ENCODE results near the gene MATN4.

Gene MATN4

DNA sequence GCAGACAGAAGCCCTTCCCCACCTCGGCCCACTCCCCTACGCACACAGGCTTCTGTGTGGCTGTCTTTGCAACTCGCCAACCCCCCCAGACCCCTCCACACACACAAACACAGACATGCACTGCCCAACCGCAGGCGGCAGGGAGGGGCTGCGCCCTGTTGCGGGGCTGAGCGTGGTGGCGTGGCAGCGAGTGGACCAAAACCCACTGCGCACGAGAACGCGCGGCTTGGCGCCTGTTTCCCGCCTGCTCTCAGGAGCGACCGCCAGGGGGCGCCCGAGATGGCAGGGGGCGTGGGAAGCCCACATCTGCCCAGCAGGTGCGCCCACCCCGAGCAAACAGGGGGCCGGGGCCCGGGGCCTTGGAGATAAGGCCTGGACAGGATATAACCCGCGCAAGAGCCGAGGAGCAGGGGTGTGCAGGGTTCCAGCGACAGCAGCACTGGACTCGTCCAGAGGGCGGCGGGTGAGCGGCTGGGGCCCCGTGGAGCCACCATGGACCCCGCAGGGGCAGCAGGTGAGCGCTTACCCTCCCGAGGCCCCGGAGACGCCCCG, 1.6 kb downstream of the MATN4 start, which contains the start of gene RBPJL:
Gene RBPJL (plus strand): TSS at position 410 of the 552 bp plus-strand sequence. CDS start 83 bp downstream, at position 493.
- Histone ChIP-seq H3K79me2 (ENCODE audit: insufficient read depth, low read length) (no peaks in the 10 kb centered on the region), H3K9me3 (ENCODE audit: insufficient read depth, low read length, severe bottlenecking) (no peaks in the 10 kb centered on the region), H3K27ac (ENCODE audit: low read length) (no peak within 1 kb of the TSS), H3K9ac (ENCODE audit: low read depth, low read length) (no peak within 1 kb of the TSS), H3K4me3 (ENCODE audit: low read depth in 1 of 2, low read length in 2 of 2) (no peak within 1 kb of the TSS), H4K20me1 (ENCODE audit: insufficient read depth, low read length) (no peaks in the 10 kb centered on the region), H3K36me3 (ENCODE audit: insufficient read depth, low read length) (no peaks in the 10 kb centered on the region), H2AFZ (ENCODE audit: low read depth, low read length) (no peak within 1 kb of the TSS), H3K27me3 (ENCODE audit: insufficient read depth, low read length, poor library complexity) (no peaks in the 10 kb centered on the region), H3K4me2 (ENCODE audit: insufficient read depth, low read length) (no peak within 1 kb of the TSS), H3K4me1 (ENCODE audit: insufficient read depth, low read length) (no peaks in the 10 kb centered on the region)
- TF ChIP-seq EZH2 (IDR thresholded peaks at IDR 0.05; ENCODE audit: borderline replicate concordance, low read depth, low read length, severe bottlenecking), result no peak
- TF ChIP-seq, protein P1, sequence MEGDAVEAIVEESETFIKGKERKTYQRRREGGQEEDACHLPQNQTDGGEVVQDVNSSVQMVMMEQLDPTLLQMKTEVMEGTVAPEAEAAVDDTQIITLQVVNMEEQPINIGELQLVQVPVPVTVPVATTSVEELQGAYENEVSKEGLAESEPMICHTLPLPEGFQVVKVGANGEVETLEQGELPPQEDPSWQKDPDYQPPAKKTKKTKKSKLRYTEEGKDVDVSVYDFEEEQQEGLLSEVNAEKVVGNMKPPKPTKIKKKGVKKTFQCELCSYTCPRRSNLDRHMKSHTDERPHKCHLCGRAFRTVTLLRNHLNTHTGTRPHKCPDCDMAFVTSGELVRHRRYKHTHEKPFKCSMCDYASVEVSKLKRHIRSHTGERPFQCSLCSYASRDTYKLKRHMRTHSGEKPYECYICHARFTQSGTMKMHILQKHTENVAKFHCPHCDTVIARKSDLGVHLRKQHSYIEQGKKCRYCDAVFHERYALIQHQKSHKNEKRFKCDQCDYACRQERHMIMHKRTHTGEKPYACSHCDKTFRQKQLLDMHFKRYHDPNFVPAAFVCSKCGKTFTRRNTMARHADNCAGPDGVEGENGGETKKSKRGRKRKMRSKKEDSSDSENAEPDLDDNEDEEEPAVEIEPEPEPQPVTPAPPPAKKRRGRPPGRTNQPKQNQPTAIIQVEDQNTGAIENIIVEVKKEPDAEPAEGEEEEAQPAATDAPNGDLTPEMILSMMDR (IDR thresholded peaks at IDR 0.05; ENCODE audit: borderline replicate concordance, extremely low read depth, low read length, poor library complexity, severe bottlenecking), result peak; percentile 35
- no peak for ATAC-seq (ENCODE audit: insufficient read depth, low read depth)
- no peak for DNase-seq

DNA sequence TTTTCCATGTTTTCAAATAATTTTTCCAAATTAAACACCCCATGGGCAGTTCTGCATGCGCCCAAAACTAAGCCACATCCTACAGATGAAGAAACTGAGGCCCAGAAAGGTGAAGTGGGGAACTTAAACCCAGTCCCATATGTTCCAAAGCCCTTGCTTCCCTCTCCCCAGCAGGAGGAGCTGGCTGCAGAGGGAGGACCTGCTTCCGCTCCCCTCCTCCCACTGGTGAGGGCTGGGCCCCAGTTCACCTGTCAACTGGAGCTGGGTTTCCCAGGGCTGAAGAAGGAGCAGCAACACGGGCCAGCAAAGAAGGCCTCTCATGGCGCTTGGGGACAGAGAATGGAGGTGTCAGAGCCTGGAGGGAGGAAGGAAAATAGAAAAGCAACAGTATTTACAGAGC, 2.8 kb downstream of the MATN4 start:
- no peak overlapping the region for H3K4me3 ChIP-seq (ENCODE audit: low read depth in 1 of 2, low read length in 2 of 2)
- ATAC-seq (ENCODE audit: insufficient read depth, low read depth) (no peak), DNase-seq (no peak)
- no peaks in the 10 kb centered on the region for H3K79me2 ChIP-seq (ENCODE audit: insufficient read depth, low read length)
- H3K36me3 ChIP-seq (ENCODE audit: insufficient read depth, low read length), result no peaks in the 10 kb centered on the region
- H3K9me3 ChIP-seq (ENCODE audit: insufficient read depth, low read length, severe bottlenecking), result no peaks in the 10 kb centered on the region
- H3K4me2 ChIP-seq (ENCODE audit: insufficient read depth, low read length), result no peak overlapping the region
- no peaks in the 10 kb centered on the region for H4K20me1 ChIP-seq (ENCODE audit: insufficient read depth, low read length)
- no peak for TF ChIP-seq EZH2 (IDR thresholded peaks at IDR 0.05; ENCODE audit: borderline replicate concordance, low read depth, low read length, severe bottlenecking)
- TF ChIP-seq, protein P1 (IDR thresholded peaks at IDR 0.05; ENCODE audit: borderline replicate concordance, extremely low read depth, low read length, poor library complexity, severe bottlenecking), result no peak
- no peak overlapping the region for H3K27ac ChIP-seq (ENCODE audit: low read length)
- H2AFZ ChIP-seq (ENCODE audit: low read depth, low read length), result no peak overlapping the region
- no peak overlapping the region for H3K9ac ChIP-seq (ENCODE audit: low read depth, low read length)
- H3K4me1 ChIP-seq (ENCODE audit: insufficient read depth, low read length), result no peaks in the 10 kb centered on the region
- H3K27me3 ChIP-seq (ENCODE audit: insufficient read depth, low read length, poor library complexity), result no peaks in the 10 kb centered on the region

DNA sequence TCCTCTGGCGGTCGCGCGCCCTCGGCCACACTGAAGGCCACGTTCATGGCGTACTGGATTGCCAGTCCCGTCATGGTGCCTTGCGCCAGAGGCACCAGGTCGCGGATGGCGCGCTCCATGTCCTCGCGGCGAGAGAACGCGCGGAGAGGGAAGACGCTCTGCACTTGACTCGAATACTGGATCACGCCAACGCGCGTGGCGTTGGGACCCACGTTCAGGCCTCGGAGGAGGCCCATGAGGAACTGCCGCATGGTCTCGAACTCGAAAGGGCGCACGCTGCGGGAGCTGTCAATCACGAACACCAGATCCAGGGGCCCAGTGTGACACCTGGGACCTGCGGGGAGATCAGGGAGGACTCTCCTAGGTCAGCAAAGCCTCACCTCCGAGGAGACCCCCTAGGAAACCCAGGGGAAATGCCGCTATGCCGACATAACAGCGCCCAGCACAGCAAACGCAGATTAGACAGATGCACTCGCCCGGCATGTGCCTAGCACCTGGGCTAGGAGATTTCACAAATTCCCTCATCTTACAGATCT, 3.6 kb downstream of the MATN4 start:
- Histone ChIP-seq H2AFZ (ENCODE audit: low read depth, low read length) (no peak overlapping the region), H3K9ac (ENCODE audit: low read depth, low read length) (no peak overlapping the region), H3K9me3 (ENCODE audit: insufficient read depth, low read length, severe bottlenecking) (no peaks in the 10 kb centered on the region), H3K79me2 (ENCODE audit: insufficient read depth, low read length) (no peaks in the 10 kb centered on the region), H3K4me3 (ENCODE audit: low read depth in 1 of 2, low read length in 2 of 2) (no peak overlapping the region), H3K36me3 (ENCODE audit: insufficient read depth, low read length) (no peaks in the 10 kb centered on the region), H3K27ac (ENCODE audit: low read length) (no peak overlapping the region), H3K4me2 (ENCODE audit: insufficient read depth, low read length) (no peak overlapping the region), H4K20me1 (ENCODE audit: insufficient read depth, low read length) (no peaks in the 10 kb centered on the region), H3K4me1 (ENCODE audit: insufficient read depth, low read length) (no peaks in the 10 kb centered on the region), H3K27me3 (ENCODE audit: insufficient read depth, low read length, poor library complexity) (no peaks in the 10 kb centered on the region)
- ATAC-seq (ENCODE audit: insufficient read depth, low read depth), result no peak
- no peak for TF ChIP-seq EZH2 (IDR thresholded peaks at IDR 0.05; ENCODE audit: borderline replicate concordance, low read depth, low read length, severe bottlenecking)
- TF ChIP-seq, protein P1 (IDR thresholded peaks at IDR 0.05; ENCODE audit: borderline replicate concordance, extremely low read depth, low read length, poor library complexity, severe bottlenecking), result no peak
- no peak for DNase-seq
